Activated CD8-positive, alpha-beta T cell treated with anti-CD3 and anti-CD28 coated beads for 36 hours (primary cell): ENCODE data around the gene CFAP99. TPM values are rescaled to one million over a fixed set of nuclear protein-coding genes. Genes with fewer than 3 reads are reported as not detected.

Source experiments
- ATAC-seq: fragments of 200-7000 bp; cut with Tn5 transposase; one replicate; pipeline ENCODE4 v1.10.0; 2021; ENCODE audit warnings: mild to moderate bottlenecking, moderate library complexity
- CTCF ChIA-PET: fragments of 350-600 bp; sonication (Branson Sonifier 250); formaldehyde crosslinking; loops from one replicate; lab custom pipeline; 2021; ENCODE audit warnings: antibody characterized with exemption; lab: Charles Lee
- POLR2A ChIA-PET: fragments of 350-600 bp; sonication (Branson Sonifier 250); formaldehyde crosslinking; loops from one replicate; lab custom pipeline; 2021; ENCODE audit warnings: antibody characterized with exemption; lab: Charles Lee
- DNase-seq: peaks from one replicate; pipeline ENCODE4 v3.0.0-alpha.2; 2020
- H3K27ac Mint-ChIP-seq: one replicate; pipeline ENCODE4 v1.8.0; 2021; ENCODE audit warnings: mild to moderate bottlenecking, mixed read lengths
- H3K27me3 Mint-ChIP-seq: one replicate; pipeline ENCODE4 v1.8.0; 2021; ENCODE audit warnings: mixed read lengths
- H3K36me3 Mint-ChIP-seq: one replicate; pipeline ENCODE4 v1.8.0; 2021; ENCODE audit warnings: low read depth, mixed read lengths
- H3K4me1 Mint-ChIP-seq: one replicate; pipeline ENCODE4 v1.8.0; 2021; ENCODE audit warnings: low read depth, mixed read lengths
- H3K4me3 Mint-ChIP-seq: one replicate; pipeline ENCODE4 v1.8.0; 2021; ENCODE audit warnings: mild to moderate bottlenecking, moderate library complexity, mixed read lengths
- H3K9me3 Mint-ChIP-seq: one replicate; pipeline ENCODE4 v1.8.0; 2021; ENCODE audit warnings: mixed read lengths
- CTCF ChIP-seq: fragments of 200-600 bp; IDR thresholded peaks from one replicate; pipeline ENCODE4 v1.8.0; 2022; ENCODE audit warnings: antibody characterized with exemption, mild to moderate bottlenecking
- intact Hi-C: fragments of 100-400 bp; cut with micrococcal nuclease; formaldehyde crosslinking; loops from one replicate; pipeline ENCODE4 v1.10.0; 2022
- total RNA-seq, 2 experiments: library from RNA; stranded (reverse); gene quantifications; one replicate each; pipeline ENCODE4 v1.2.3, GENCODE V29; 2021

The CFAP99 gene
- total RNA-seq, 2 experiments from 2014 or later, result not detected

GRCh38 chr4:2457481-2458295 lies 38.9 kb downstream of the CFAP99 start:
- CTCF ChIA-PET, result no interaction called here
- peaks cover 2% of the 10 kb centered on the region for H3K27me3 Mint-ChIP-seq
- DNase-seq (no peak), ATAC-seq (no peak)
- no peak overlapping the region for H3K27ac Mint-ChIP-seq
- peaks cover 4% of the 10 kb centered on the region for H3K4me1 Mint-ChIP-seq
- POLR2A ChIA-PET, result interaction anchor here (1.7 kb wide), 1 partner anchor 11 kb away, joined by 6 read pairs; the partner anchor contains the start of gene RNF4
- no peaks in the 10 kb centered on the region for H3K36me3 Mint-ChIP-seq
- no peak overlapping the region for H3K4me3 Mint-ChIP-seq
- TF ChIP-seq CTCF, result no peak
- intact Hi-C loops, result no loop called here
- H3K9me3 Mint-ChIP-seq, result no peaks in the 10 kb centered on the region

- H3K27me3 Mint-ChIP-seq, result peaks cover 2% of the 10 kb centered on the region
- ChIA-PET POLR2A (interaction anchor here (1.3 to 3.3 kb wide), 2 partner anchors 10 to 26 kb away, joined by 4 to 18 read pairs; partner anchors contain the start of gene RNF4), CTCF (interaction anchor here (1.1 kb wide), 1 partner anchor 238 kb away, joined by 3 read pairs; no protein-coding TSS in a partner anchor)
- DNase-seq, result no peak
- no peaks in the 10 kb centered on the region for H3K36me3 Mint-ChIP-seq
- peaks cover 9% of the 10 kb centered on the region for H3K4me1 Mint-ChIP-seq
- H3K27ac Mint-ChIP-seq, result no peak overlapping the region
- TF ChIP-seq CTCF, result no peak
- intact Hi-C loops, result no loop called here
- ATAC-seq, result no peak
- H3K4me3 Mint-ChIP-seq, result no peak overlapping the region
- no peaks in the 10 kb centered on the region for H3K9me3 Mint-ChIP-seq
These were observed 40.1 kb downstream of the CFAP99 start for GRCh38 chr4:2458546-2459491.

DNA sequence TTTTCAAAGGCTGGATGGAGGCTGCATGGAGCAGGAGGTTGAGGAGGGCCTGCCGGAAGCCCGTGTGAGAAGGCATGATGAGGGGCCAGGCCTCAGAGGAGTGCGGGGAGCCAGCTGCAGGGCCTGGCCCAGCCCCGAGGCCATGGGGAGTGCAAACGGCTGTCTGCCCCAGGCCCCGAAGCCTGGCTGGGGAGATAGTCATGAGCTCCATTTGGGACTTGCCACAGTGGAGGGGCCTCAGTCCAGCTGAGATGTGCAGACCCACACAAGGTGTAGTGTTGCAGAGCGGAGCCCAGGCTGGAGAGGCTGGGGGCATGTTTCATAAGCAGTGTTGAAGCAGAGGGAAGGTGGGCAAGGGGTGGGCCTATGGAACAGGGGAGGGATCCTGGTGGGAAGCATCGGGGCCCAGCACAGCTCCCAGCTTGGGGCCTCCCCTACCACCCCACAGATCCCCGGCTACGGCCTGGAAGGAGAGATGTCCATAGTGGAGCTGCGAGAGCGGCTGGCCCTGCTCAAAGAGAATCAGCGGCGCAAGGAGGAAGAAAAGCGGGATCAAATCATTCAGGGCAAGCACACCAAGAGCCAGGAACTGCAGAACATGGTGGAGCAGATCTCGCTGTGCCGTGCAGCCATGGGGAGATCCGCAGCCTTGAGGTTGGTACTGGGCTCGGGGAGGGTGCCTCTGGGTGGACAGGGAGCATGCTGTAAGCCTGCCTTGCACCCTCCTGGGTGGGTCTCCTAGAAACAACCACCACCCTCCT lies 41.0 kb downstream of the CFAP99 start:
- intact Hi-C loops, result no loop called here
- H3K4me1 Mint-ChIP-seq, result peaks cover 9% of the 10 kb centered on the region

More for the DNA sequence above, 41.0 kb downstream of the CFAP99 start:
- DNase-seq (no peak), ATAC-seq (no peak)
- no peak overlapping the region for H3K27ac Mint-ChIP-seq
- POLR2A ChIA-PET, result interaction anchor here (1.3 to 3.3 kb wide), 2 partner anchors 9 to 25 kb away, joined by 4 to 18 read pairs; partner anchors contain the start of gene RNF4
- no peak overlapping the region for H3K4me3 Mint-ChIP-seq
- peaks cover 2% of the 10 kb centered on the region for H3K27me3 Mint-ChIP-seq
- no peaks in the 10 kb centered on the region for H3K9me3 Mint-ChIP-seq
- H3K36me3 Mint-ChIP-seq, result no peaks in the 10 kb centered on the region
- TF ChIP-seq CTCF, result no peak
- CTCF ChIA-PET, result interaction anchor here (1.1 to 3.0 kb wide), 2 partner anchors 17 to 239 kb away, joined by 3 to 12 read pairs; no protein-coding TSS in a partner anchor
